SW480 (cell line): ENCODE data around the gene NECTIN1.

Experiments
- DNase-seq: peaks from one replicate; pipeline ENCODE4 v3.0.0-alpha.2; 2016; ENCODE audit warnings: low spot score

The NECTIN1 gene

DNA sequence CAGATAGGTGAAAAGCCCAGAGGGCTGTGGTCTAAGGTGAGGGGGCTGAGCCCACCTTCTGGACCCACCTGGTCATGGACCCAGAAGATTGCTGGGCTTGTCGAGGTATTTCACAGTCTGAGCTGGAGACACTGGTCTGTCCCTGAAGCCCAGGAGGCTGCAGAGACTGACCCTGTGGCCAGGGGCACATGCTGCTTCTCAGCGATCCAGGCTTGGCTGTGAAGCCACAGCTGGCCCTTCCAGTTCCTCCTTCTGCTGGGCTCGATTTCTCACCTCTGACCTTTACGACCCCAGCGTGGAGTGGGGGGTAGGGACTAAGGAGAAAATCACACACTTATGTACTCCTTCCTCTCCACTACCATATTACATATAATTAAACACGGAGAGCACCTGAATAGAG is 88.5 kb downstream of the NECTIN1 start:
- DNase-seq, result no peak

DNA sequence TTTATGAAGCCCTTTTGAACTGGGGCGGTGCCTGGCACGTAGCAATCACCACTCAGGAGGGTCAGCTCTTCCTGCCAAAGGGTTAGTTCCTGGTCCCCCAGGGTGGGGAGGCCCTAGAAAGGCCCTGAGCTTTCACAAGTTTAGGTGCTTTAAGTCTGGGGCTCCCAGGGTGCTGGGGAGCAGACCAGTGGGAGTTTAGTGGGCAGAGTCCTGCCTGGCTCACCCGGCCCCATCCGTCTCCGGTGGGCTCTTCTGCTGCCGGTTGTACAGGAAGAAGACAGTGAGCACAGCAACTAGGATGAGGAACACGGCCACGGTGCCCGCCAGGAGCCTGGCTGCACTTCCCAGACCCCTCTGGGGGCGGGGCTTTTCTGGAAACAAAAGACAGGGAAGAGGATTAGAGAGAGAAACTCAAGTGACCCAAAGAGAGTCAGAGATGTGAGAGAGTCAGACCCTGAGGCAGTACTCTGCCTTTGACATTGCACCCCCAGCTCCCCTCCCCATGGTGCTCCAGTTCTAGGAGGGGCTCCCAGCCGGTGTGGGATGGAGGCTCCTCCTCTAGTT is 89.3 kb downstream of the NECTIN1 start:
- no peak for DNase-seq

- no peak for DNase-seq
Observed at GRCh38 chr11:119638851-119639250, 90.1 kb downstream of the NECTIN1 start.

DNA sequence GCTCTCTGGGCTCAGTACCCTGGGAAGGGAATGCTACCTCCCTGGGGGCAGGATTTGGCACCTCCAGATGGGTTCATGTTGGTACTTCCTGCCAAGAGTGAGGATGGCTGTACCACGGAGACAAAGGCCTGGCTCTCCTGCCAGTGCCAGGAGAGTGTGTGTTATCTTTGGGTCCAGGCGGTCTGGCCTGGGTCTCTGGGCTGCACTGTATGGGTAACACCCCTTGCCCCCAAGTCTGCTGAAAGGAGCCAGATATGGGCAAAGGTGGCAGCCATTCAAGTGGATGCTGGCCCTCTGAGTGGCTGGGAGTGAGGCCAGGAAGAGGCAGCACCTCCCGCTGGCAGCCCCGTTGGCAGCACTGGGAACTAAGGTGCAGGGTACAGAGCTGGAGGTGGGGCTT is 91.5 kb downstream of the NECTIN1 start:
- no peak for DNase-seq

GRCh38 chr11:119635776-119636175 is 93.2 kb downstream of the NECTIN1 start:
- no peak for DNase-seq

GRCh38 chr11:119635041-119635740 is 93.8 kb downstream of the NECTIN1 start:
- DNase-seq, result no peak

- DNase-seq, result no peak
Observed at GRCh38 chr11:119634301-119634700, 94.7 kb downstream of the NECTIN1 start.

GRCh38 chr11:119629834-119630624 is 99.0 kb downstream of the NECTIN1 start:
- DNase-seq, result no peak

DNA sequence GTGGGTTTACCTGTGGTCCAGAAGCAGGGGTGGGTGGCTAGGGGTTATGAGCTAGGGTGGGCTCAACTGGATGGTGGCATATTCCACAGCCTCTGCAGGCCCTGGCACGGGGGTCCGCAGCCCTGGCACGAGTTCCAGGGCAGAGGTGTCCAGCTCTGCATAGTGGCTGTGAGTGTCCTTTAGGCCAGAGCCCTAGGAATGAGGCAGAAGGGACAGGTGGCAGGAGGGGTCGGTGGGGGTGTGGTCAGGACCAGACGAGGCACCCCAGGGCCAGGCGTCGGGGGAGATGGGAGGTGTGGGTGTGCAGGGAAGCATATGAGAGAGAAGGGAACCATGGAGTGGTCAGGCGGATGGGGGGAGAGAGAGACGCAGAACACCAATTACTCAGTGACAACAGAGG is 99.9 kb downstream of the NECTIN1 start:
- no peak for DNase-seq

DNA sequence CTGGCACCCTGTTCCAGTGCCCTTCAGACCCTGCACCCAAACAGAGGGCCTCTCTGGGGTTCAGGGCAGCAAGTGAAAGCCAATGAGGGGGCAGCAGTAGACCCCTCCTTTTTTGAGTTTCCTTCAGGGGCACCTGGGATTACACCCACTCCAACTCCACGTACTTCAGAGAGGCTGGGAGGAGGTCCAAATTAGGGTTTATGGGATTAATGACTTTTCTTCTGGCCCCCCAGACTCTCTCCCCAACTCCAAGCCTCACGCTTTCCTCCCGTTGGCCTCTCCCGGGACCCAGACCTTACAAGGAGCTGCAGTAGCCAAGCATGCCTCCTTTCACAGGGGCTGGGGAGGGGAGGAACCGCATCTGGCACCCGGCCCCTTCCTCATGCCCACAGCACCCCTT is 101.7 kb downstream of the NECTIN1 start:
- no peak for DNase-seq

- DNase-seq, result peak; percentile 39
Observed at GRCh38 chr11:119626871-119627270, 102.1 kb downstream of the NECTIN1 start.

GRCh38 chr11:119626197-119626841 is 102.7 kb downstream of the NECTIN1 start:
- DNase-seq, result peak; percentile 83

DNA sequence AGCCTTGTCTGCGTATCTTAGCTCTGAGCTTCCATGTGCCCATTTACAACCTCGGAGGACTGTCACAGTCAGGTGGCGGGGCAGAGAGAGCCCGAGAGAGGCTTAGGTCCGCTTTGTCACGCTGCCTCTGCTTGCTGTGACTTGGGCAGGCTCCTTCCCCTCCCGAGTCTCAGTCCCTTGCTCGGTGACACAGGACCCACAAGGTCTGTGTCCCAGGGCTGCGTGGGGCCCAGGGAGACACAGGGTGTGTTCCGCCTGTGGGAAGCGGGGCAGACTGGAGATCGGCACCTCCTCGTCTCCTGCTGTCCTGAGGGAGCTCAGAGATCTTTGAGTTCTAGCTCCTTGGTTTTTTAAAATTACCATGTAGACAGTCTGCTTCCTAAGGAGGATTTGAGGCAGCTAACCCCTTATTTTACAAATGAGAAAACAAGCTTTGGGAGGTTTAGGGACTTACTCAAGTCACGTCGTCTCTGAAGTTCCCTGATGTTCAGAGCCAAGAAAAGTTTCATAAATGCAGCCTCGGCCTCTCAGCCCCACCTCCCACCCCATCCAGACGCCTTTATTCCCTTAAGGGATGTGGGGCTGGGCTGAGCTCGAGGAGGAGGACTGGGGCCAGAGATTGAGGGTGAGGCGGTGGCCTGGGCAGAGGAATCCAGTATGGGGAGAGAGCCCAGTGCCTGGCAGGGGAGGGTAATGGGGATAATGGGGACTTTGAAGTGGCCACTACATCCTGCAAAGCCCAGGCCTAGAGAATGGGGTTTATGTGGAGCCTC is 103.6 kb downstream of the NECTIN1 start:
- DNase-seq, result no peak

GRCh38 chr11:119624629-119625028 is 104.4 kb downstream of the NECTIN1 start:
- DNase-seq, result no peak

GRCh38 chr11:119624102-119624615 is 104.8 kb downstream of the NECTIN1 start:
- no peak for DNase-seq

GRCh38 chr11:119623682-119624081 is 105.3 kb downstream of the NECTIN1 start:
- DNase-seq, result no peak

- no peak for DNase-seq
Observed at GRCh38 chr11:119622454-119623143, 106.4 kb downstream of the NECTIN1 start.

DNA sequence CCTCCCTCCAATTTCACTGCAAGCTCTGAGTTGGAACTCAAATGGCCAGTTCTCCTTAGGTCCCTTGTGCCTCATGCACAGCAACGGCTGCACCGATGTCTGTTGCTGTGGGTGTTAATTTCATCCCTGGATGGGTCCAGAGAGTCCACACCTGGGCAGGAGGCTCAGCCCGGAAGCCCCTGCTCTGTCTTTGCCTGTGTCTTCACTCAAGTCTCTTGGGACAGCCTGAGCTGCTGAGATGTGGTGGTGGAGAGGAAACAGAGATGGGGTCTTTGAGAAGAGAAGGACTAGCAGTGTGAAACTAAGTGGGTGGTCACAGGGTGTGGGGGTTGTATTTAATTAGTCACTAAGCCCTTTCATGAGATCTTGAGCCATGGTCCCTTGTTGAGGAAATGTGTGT is 109.3 kb downstream of the NECTIN1 start:
- no peak for DNase-seq

GRCh38 chr11:119618208-119618909 is 110.6 kb downstream of the NECTIN1 start:
- no peak for DNase-seq

DNA sequence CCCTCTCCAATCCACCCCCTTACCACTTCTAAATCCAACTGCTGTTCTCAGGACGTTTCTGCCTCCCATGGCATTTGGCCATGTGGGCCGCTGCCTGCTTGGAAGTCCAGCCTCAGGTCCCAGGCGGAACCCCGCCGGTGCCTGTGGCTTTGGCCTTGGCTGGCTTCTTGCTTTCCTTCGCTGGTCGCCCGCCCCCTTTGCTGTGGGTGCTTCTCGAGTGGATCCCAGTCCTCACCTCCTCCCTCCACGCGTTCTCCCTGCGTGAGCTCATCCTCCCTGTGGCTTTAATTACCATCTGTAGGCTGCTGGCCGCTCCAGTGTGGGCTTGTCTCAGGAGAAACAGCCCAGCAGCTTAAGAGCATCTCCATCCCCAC is 111.7 kb downstream of the NECTIN1 start:
- DNase-seq, result no peak
